ENCODE results near the gene TSPEAR. TPM values are rescaled to one million over a fixed set of nuclear protein-coding genes. Genes with fewer than 3 reads are reported as not detected.

Gene TSPEAR
- total RNA-seq, 1 donor from 2014 or later, result 0.15 TPM

DNA sequence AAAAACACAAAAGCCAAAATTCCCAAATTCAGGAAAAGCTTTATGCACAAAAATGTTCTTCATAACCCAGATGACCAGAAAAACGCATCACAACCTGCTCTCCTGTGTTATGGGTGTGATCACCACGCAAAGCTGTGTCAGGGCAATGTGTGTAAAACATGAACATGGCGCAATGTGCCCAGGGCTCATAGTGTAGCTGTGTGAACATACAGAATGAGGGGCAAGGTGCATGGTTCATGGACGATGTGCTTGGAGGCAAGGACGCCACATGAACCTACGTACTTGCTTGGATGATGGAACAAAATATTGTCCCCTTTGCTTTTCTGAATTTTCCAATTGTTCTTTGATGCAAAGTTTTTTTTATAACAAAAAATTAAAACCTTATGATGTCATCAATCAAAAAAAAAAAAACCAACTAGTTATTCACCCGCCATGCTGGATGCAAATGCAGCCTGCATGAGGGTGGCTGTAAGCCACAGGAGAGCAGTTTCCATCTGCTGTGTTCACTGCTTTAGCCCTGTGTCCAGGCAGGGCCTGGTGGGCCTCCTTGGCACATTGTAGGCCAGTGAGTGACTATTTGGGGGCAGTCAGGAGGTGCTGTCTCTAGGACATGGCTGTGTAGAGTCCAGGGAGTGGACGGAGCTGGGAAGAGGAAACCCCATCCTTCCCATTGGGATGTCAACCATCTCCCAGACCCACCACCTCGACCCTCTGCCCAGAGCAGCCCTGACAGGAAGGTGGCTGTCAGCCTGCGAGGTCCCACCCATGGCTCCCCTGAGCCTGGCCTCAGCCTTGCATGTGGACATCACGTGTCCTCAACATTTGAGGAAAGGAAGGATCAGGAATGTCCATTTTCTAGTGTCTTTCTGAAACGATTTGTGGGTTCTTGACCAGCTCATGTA is 185.0 kb downstream of the TSPEAR start:
- peak; percentile 65 for DNase-seq (ENCODE audit: low spot score)
- peaks cover 9% of the 10 kb centered on the region for H3K27me3 Mint-ChIP-seq (ENCODE audit: low read depth)
- H3K9me3 Mint-ChIP-seq (ENCODE audit: low read depth), result no peaks in the 10 kb centered on the region
- H3K4me3 Mint-ChIP-seq (ENCODE audit: unreplicated experiment), result no peak overlapping the region
- TF ChIP-seq, protein P1, sequence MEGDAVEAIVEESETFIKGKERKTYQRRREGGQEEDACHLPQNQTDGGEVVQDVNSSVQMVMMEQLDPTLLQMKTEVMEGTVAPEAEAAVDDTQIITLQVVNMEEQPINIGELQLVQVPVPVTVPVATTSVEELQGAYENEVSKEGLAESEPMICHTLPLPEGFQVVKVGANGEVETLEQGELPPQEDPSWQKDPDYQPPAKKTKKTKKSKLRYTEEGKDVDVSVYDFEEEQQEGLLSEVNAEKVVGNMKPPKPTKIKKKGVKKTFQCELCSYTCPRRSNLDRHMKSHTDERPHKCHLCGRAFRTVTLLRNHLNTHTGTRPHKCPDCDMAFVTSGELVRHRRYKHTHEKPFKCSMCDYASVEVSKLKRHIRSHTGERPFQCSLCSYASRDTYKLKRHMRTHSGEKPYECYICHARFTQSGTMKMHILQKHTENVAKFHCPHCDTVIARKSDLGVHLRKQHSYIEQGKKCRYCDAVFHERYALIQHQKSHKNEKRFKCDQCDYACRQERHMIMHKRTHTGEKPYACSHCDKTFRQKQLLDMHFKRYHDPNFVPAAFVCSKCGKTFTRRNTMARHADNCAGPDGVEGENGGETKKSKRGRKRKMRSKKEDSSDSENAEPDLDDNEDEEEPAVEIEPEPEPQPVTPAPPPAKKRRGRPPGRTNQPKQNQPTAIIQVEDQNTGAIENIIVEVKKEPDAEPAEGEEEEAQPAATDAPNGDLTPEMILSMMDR (IDR thresholded peaks at IDR 0.05), result no peak
- H3K27ac Mint-ChIP-seq (ENCODE audit: unreplicated experiment), result no peak overlapping the region
- H3K4me1 Mint-ChIP-seq (ENCODE audit: low read depth), result no peaks in the 10 kb centered on the region
- H3K36me3 Mint-ChIP-seq (ENCODE audit: low read depth), result no peaks in the 10 kb centered on the region

DNA sequence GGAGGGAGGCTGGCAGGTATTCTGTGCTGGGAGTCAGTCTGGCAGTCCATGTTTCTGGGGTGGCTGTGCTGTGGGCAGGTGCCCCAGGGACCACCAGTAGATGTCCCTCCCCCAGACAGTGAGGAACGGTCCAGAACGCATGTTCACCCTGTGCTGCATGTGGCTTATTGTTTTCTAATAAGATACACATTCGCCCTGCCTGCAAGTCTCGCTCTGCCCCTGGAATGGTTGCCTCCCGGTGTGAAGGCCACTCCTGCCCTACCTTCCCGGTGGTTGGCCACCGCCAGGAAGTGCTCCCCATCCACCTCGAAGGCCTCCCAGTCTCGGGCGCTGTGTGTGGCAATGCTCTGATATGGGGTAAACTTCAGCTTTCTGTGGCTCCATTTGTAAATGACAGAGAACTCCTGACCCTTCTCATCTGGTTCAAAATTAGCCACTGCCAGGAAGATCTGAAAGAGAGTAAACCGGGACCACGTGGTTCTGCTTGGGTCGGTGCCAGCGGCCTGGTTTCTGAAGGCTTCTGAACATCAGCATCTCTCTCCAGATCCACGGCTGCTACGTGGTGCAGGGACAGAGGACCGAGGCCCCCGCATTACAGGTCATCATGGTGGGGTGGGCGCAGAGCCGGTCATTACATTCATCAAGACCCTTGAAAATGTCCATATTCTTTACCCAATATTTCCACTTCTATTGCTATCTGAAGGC is 185.8 kb downstream of the TSPEAR start:
- Mint-ChIP-seq H3K36me3 (ENCODE audit: low read depth) (no peaks in the 10 kb centered on the region), H3K27ac (ENCODE audit: unreplicated experiment) (no peak overlapping the region), H3K9me3 (ENCODE audit: low read depth) (no peaks in the 10 kb centered on the region), H3K4me3 (ENCODE audit: unreplicated experiment) (no peak overlapping the region), H3K4me1 (ENCODE audit: low read depth) (peaks cover 5% of the 10 kb centered on the region), H3K27me3 (ENCODE audit: low read depth) (peaks cover 9% of the 10 kb centered on the region)
- DNase-seq (ENCODE audit: low spot score), result peak; percentile 74
- TF ChIP-seq, protein P1 (IDR thresholded peaks at IDR 0.05), result no peak

DNA sequence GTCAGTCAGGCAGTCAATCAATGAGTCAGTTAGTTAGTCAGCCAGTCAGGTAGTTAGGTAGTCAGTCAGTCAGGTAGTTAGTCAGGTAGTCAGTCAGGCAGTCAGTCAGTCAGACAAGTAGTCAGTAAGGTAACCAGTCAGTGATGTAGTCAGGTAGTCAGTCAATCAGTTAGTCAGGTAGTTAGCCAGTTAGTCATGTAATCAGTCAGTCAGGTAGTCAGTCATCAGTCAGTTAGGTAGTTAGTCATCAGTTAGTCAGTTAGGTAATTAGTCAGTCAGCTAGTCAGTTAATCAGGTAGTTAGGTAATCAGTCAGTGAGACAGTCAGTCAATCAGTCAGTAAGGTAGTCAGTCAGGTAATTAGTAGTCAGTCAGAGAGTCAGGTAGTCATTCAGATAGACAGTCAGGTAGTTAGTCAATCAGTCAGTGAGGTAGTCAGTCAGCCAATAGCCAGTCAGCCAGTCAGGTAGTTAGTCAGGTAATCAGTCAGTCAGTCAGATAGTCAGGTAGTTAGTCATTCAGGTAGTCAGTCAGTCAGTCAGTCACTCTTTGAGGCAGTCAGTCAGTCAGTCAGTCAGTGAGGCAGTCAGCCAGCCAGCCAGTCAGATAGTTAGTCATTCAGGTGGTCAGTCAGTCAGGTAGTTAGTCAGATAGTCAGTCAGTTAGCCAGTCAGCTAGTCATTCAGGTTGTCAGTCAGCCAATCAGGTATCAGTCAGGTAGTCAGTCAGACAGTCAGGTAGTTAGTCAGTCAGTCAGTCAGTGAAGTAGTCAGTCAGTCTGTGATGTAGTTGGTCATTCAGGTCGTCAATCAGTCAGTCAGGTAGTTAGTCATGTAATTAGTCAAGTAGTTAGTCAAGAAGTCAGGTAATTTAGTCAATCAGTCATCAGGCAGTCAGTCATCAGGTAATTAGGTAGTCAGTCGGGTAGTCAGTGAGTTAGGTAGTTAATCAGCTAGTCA is 186.7 kb downstream of the TSPEAR start:
- TF ChIP-seq, protein P1 (IDR thresholded peaks at IDR 0.05), result no peak
- Mint-ChIP-seq H3K27me3 (ENCODE audit: low read depth) (peaks cover 4% of the 10 kb centered on the region), H3K9me3 (ENCODE audit: low read depth) (no peaks in the 10 kb centered on the region), H3K27ac (ENCODE audit: unreplicated experiment) (no peak overlapping the region), H3K36me3 (ENCODE audit: low read depth) (no peaks in the 10 kb centered on the region), H3K4me1 (ENCODE audit: low read depth) (peaks cover 7% of the 10 kb centered on the region), H3K4me3 (ENCODE audit: unreplicated experiment) (no peak overlapping the region)
- DNase-seq (ENCODE audit: low spot score), result no peak

DNA sequence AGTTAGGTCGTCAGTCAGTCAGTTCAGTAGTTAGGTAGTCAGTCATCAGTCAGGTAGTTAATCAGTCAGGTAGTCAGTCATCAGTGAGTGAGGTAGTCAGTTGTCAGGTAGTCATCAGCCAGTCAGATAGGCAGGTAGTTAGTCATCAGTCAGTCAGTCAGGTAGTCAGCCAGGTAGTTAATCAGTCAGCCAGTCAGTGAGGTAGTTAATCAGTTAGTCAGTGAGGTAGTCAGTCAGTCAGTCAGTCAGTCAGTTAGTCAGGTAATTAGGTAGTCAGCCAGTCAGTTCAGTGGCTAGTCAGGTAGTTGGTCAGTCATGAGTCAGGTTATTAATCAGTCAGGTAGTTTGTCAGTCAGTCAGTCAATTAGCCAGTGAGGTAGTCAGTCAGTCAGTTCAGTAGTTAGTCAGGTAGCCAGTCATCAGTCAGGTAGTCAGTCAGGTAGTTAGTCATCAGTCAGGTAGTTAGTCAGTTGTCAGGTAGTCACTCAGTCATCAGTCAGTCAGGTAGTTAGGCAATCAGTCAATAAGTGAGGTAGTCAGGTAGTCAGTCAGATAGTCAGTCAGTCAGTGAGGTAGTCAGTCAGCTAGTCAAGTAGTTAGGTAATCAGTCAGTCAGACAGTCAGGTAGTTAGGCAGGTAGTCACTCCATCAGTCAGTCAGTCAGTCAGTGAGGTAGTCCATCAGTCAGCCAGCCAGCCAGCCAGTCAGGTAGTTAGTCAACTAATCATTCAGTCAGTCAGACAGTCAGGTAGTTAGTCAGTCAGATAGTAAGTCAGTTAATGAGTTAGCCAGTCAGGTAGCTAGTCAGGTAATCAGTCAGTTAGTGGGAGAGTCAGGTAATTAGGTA is 187.6 kb downstream of the TSPEAR start:
- H3K36me3 Mint-ChIP-seq (ENCODE audit: low read depth), result no peaks in the 10 kb centered on the region
- H3K27ac Mint-ChIP-seq (ENCODE audit: unreplicated experiment), result no peak overlapping the region
- H3K27me3 Mint-ChIP-seq (ENCODE audit: low read depth), result peaks cover 4% of the 10 kb centered on the region
- H3K4me1 Mint-ChIP-seq (ENCODE audit: low read depth), result peaks cover 7% of the 10 kb centered on the region
- H3K4me3 Mint-ChIP-seq (ENCODE audit: unreplicated experiment), result no peak overlapping the region
- peak; percentile 22 for DNase-seq (ENCODE audit: low spot score)
- TF ChIP-seq, protein P1 (IDR thresholded peaks at IDR 0.05), result no peak
- no peaks in the 10 kb centered on the region for H3K9me3 Mint-ChIP-seq (ENCODE audit: low read depth)

Measured in chondrocyte (in vitro differentiated cells).